Activated naive CD4-positive, alpha-beta T cell treated with anti-CD3 and anti-CD28 coated beads for 36 hours (primary cell): Measurements from ENCODE around the gene FEM1A. TPM values are rescaled to one million over a fixed set of nuclear protein-coding genes. Genes with fewer than 3 reads are reported as not detected.
"Not testable (repeated sequence)": the region's sequence is repeated elsewhere in the genome, so short reads cannot be mapped to it uniquely, and the experiment has no call there.

ENCODE experiments used
- CTCF ChIA-PET: fragments of 350-600 bp; sonication (Branson Sonifier 250); formaldehyde crosslinking; loops from one replicate; lab custom pipeline; 2021; ENCODE audit warnings: antibody characterized with exemption; lab: Charles Lee
- DNase-seq: peaks from one replicate; pipeline ENCODE4 v3.0.0-alpha.2; 2020
- H3K27ac Mint-ChIP-seq: one replicate; pipeline ENCODE4 v1.8.0; 2021; ENCODE audit warnings: mild to moderate bottlenecking, mixed read lengths
- H3K27me3 Mint-ChIP-seq: one replicate; pipeline ENCODE4 v1.8.0; 2021; ENCODE audit warnings: low read depth, mixed read lengths
- H3K36me3 Mint-ChIP-seq: one replicate; pipeline ENCODE4 v1.8.0; 2021; ENCODE audit warnings: low read depth, mixed read lengths
- H3K4me1 Mint-ChIP-seq: one replicate; pipeline ENCODE4 v1.8.0; 2021; ENCODE audit warnings: low read depth, mixed read lengths
- H3K4me3 Mint-ChIP-seq: one replicate; pipeline ENCODE4 v1.8.0; 2021; ENCODE audit warnings: mild to moderate bottlenecking, moderate library complexity, mixed read lengths
- H3K9me3 Mint-ChIP-seq: one replicate; pipeline ENCODE4 v1.8.0; 2021; ENCODE audit warnings: mixed read lengths
- intact Hi-C: fragments of 100-400 bp; cut with micrococcal nuclease; formaldehyde crosslinking; loops from one replicate; pipeline ENCODE4 v1.15.1; 2023
- total RNA-seq, 2 experiments: library from RNA; stranded (reverse); gene quantifications; one replicate each; pipeline ENCODE4 v1.2.3, GENCODE V29; 2021

The FEM1A gene
- total RNA-seq, 2 experiments from 2014 or later = 8.1 to 9.1 TPM

- intact Hi-C loops = no loop called here
- Mint-ChIP-seq H3K27ac (no peak overlapping the region), H3K9me3 (no peaks in the 10 kb centered on the region), H3K4me3 (no peak overlapping the region), H3K36me3 (peaks cover 6% of the 10 kb centered on the region), H3K4me1 (peaks cover 9% of the 10 kb centered on the region), H3K27me3 (no peaks in the 10 kb centered on the region)
- CTCF ChIA-PET = interaction anchor here (0.7 to 2.6 kb wide), 3 partner anchors 8 to 230 kb away, joined by 3 to 15 read pairs (median 4); no protein-coding TSS in a partner anchor
- DNase-seq = no peak
Observed at GRCh38 chr19:4801085-4801619, 9.6 kb downstream of the FEM1A start.

- H3K4me3 Mint-ChIP-seq = no peak overlapping the region
- no peaks in the 10 kb centered on the region for H3K36me3 Mint-ChIP-seq
- peaks cover 2% of the 10 kb centered on the region for H3K4me1 Mint-ChIP-seq
- no peaks in the 10 kb centered on the region for H3K27me3 Mint-ChIP-seq
- CTCF ChIA-PET = interaction anchor here (0.6 to 3.2 kb wide), 3 partner anchors 20 to 114 kb away, joined by 3 to 26 read pairs (median 4); no protein-coding TSS in a partner anchor
- no peak overlapping the region for H3K27ac Mint-ChIP-seq
- no peak for DNase-seq
- intact Hi-C loops = no loop called here
- no peaks in the 10 kb centered on the region for H3K9me3 Mint-ChIP-seq
Observed at GRCh38 chr19:4802711-4803110, 11.2 kb downstream of the FEM1A start.

GRCh38 chr19:4803736-4804695, 12.5 kb downstream of the FEM1A start:
- CTCF ChIA-PET = interaction anchor here (0.6 to 3.2 kb wide), 9 partner anchors 14 to 127 kb away, joined by 3 to 26 read pairs (median 3); no protein-coding TSS in a partner anchor
- intact Hi-C loops = loop anchor here (1.0 kb wide), 1 partner anchor 72 kb away; no protein-coding TSS in a partner anchor
- Mint-ChIP-seq H3K4me1 (peaks cover 2% of the 10 kb centered on the region), H3K27me3 (no peaks in the 10 kb centered on the region), H3K4me3 (peak overlapping the region; percentile 24), H3K36me3 (no peaks in the 10 kb centered on the region), H3K27ac (no peak overlapping the region), H3K9me3 (no peaks in the 10 kb centered on the region)
- DNase-seq = peak; percentile 72

- CTCF ChIA-PET = interaction anchor here (0.6 to 3.2 kb wide), 12 partner anchors 13 to 203 kb away, joined by 3 to 26 read pairs (median 4); no protein-coding TSS in a partner anchor
- H3K27me3 Mint-ChIP-seq, H3K27ac Mint-ChIP-seq, H3K36me3 Mint-ChIP-seq, DNase-seq, H3K9me3 Mint-ChIP-seq, H3K4me3 Mint-ChIP-seq, intact Hi-C loops, H3K4me1 Mint-ChIP-seq: not testable (repeated sequence)
Observed at GRCh38 chr19:4805140-4805539, 13.6 kb downstream of the FEM1A start.

- CTCF ChIA-PET = interaction anchor here (0.7 to 8.4 kb wide), 6 partner anchors 12 to 45 kb away, joined by 3 to 294 read pairs (median 4); partner anchors contain the start of gene FEM1A
- intact Hi-C loops = no loop called here
- no peak for DNase-seq
- peaks cover 2% of the 10 kb centered on the region for H3K4me1 Mint-ChIP-seq
- no peaks in the 10 kb centered on the region for H3K36me3 Mint-ChIP-seq
- H3K27ac Mint-ChIP-seq = no peak overlapping the region
- no peak overlapping the region for H3K4me3 Mint-ChIP-seq
- no peaks in the 10 kb centered on the region for H3K9me3 Mint-ChIP-seq
- H3K27me3 Mint-ChIP-seq = no peaks in the 10 kb centered on the region
Observed at GRCh38 chr19:4806384-4806783, 14.8 kb downstream of the FEM1A start.

- Mint-ChIP-seq H3K9me3 (no peaks in the 10 kb centered on the region), H3K27ac (no peak overlapping the region), H3K4me1 (peaks cover 5% of the 10 kb centered on the region), H3K36me3 (no peaks in the 10 kb centered on the region), H3K4me3 (no peak overlapping the region), H3K27me3 (no peaks in the 10 kb centered on the region)
- no peak for DNase-seq
- CTCF ChIA-PET = interaction anchor here (0.7 to 8.4 kb wide), 4 partner anchors 17 to 47 kb away, joined by 3 to 294 read pairs (median 6); no protein-coding TSS in a partner anchor
- intact Hi-C loops = no loop called here
Observed at GRCh38 chr19:4807188-4807587, 15.7 kb downstream of the FEM1A start.

- H3K4me3 Mint-ChIP-seq = no peak overlapping the region
- H3K36me3 Mint-ChIP-seq = peaks cover 4% of the 10 kb centered on the region
- H3K4me1 Mint-ChIP-seq = peaks cover 16% of the 10 kb centered on the region
- CTCF ChIA-PET = interaction anchor here (0.7 to 8.4 kb wide), 8 partner anchors 11 to 318 kb away, joined by 3 to 294 read pairs (median 6); partner anchors contain the start of gene FEM1A
- no peak overlapping the region for H3K27ac Mint-ChIP-seq
- intact Hi-C loops = loop anchor here (5.0 kb wide), 1 partner anchor 321 kb away; no protein-coding TSS in a partner anchor
- peak; percentile 93 for DNase-seq
- H3K9me3 Mint-ChIP-seq = peaks cover 1% of the 10 kb centered on the region
- no peaks in the 10 kb centered on the region for H3K27me3 Mint-ChIP-seq
Observed at GRCh38 chr19:4811328-4812131, 20.0 kb downstream of the FEM1A start.

- no peak overlapping the region for H3K27ac Mint-ChIP-seq
Observed at GRCh38 chr19:4814625-4815425, 23.3 kb downstream of the FEM1A start.

GRCh38 chr19:4815426-4816201, 24.1 kb downstream of the FEM1A start:
- peak; percentile 88 for DNase-seq
- peak overlapping the region; percentile 66 for H3K27ac Mint-ChIP-seq
- peaks cover 16% of the 10 kb centered on the region for H3K4me1 Mint-ChIP-seq
- peaks cover 9% of the 10 kb centered on the region for H3K36me3 Mint-ChIP-seq
- peak overlapping the region; percentile 67 for H3K4me3 Mint-ChIP-seq
- CTCF ChIA-PET = interaction anchor here (0.6 kb wide), 1 partner anchor 38 kb away, joined by 3 read pairs; no protein-coding TSS in a partner anchor
- H3K9me3 Mint-ChIP-seq = peaks cover 1% of the 10 kb centered on the region
- H3K27me3 Mint-ChIP-seq = no peaks in the 10 kb centered on the region
- intact Hi-C loops = loop anchor here (2.0 kb wide), 2 partner anchors 15 to 95 kb away; partner anchors contain the start of gene TICAM1

More at GRCh38 chr19:4814625-4815425, 23.3 kb downstream of the FEM1A start:
- no peak for DNase-seq
- Mint-ChIP-seq H3K27me3 (no peaks in the 10 kb centered on the region), H3K4me1 (peaks cover 16% of the 10 kb centered on the region), H3K9me3 (peaks cover 1% of the 10 kb centered on the region), H3K36me3 (peaks cover 9% of the 10 kb centered on the region), H3K4me3 (peak overlapping the region; percentile 67)
- intact Hi-C loops = loop anchor here (2.0 to 5.0 kb wide), 3 partner anchors 16 to 317 kb away; partner anchors contain the start of gene TICAM1
- CTCF ChIA-PET = interaction anchor here (0.6 to 8.4 kb wide), 5 partner anchors 35 to 324 kb away, joined by 3 to 294 read pairs (median 3); no protein-coding TSS in a partner anchor

- H3K4me1 Mint-ChIP-seq = peaks cover 16% of the 10 kb centered on the region
- H3K4me3 Mint-ChIP-seq = no peak overlapping the region
- DNase-seq = no peak
- no peak overlapping the region for H3K27ac Mint-ChIP-seq
- intact Hi-C loops = no loop called here
- H3K9me3 Mint-ChIP-seq = peaks cover 1% of the 10 kb centered on the region
- H3K27me3 Mint-ChIP-seq = no peaks in the 10 kb centered on the region
- peaks cover 9% of the 10 kb centered on the region for H3K36me3 Mint-ChIP-seq
- CTCF ChIA-PET = interaction anchor here (0.5 to 2.2 kb wide), 2 partner anchors 7 to 36 kb away, joined by 3 to 11 read pairs; no protein-coding TSS in a partner anchor
Observed at GRCh38 chr19:4816202-4816949, 24.8 kb downstream of the FEM1A start.
